GM18909 (cell line): Measurements from ENCODE around the gene MST1R.

Experiments
- ATAC-seq: cut with Tn5 transposase; IDR thresholded peaks from one replicate; pipeline ENCODE4 v1.9.1; 2021; ENCODE audit warnings: mild to moderate bottlenecking; ENCODE audit not compliant: unreplicated experiment, poor library complexity

The MST1R gene

GRCh38 chr3:49842843-49843517, 60.7 kb downstream of the MST1R start:
- no peak for ATAC-seq

- ATAC-seq = no peak
Observed at GRCh38 chr3:49841806-49842205, 61.9 kb downstream of the MST1R start.

- ATAC-seq = no peak
Observed at GRCh38 chr3:49841126-49841696, 62.5 kb downstream of the MST1R start.

GRCh38 chr3:49840388-49840787, 63.3 kb downstream of the MST1R start:
- no peak for ATAC-seq

- ATAC-seq = no peak
Observed at GRCh38 chr3:49839193-49839809, 64.4 kb downstream of the MST1R start.
